A549 (cell line): ENCODE measurements around the gene PPP1R18.

Experiments
- BHLHE40 ChIP-seq: IDR thresholded peaks from 2 replicates; pipeline ENCODE4 v1.6.1; 2012; ENCODE audit warnings: low read depth, low read length, inconsistent platforms
- EP300 ChIP-seq, 2 experiments: fragments of >200 bp; sonication (Bioruptor Twin); formaldehyde crosslinking; IDR thresholded peaks; 2 replicates in 1 of 2; 3 replicates in 1 of 2; pipeline ENCODE4 v1.6.1; 2016 to 2017
- MAFK ChIP-seq: fragments of 450-650 bp; IDR thresholded peaks from 2 replicates; pipeline ENCODE4 v1.6.1; 2014; ENCODE audit not compliant: partially characterized antibody
- PHF8 ChIP-seq: fragments of 200-600 bp; sonication (generic); IDR thresholded peaks from 2 replicates; pipeline ENCODE4 v1.6.1; 2016; ENCODE audit warnings: low read depth, mild to moderate bottlenecking, antibody characterized with exemption, moderate library complexity, borderline replicate concordance
- POLR2A ChIP-seq: IDR thresholded peaks from 2 replicates; pipeline ENCODE4 v1.6.1; 2012; ENCODE audit warnings: mild to moderate bottlenecking, low read length
- RFX5 ChIP-seq: fragments of 450-650 bp; IDR thresholded peaks from 2 replicates; pipeline ENCODE4 v1.7.1; 2014; ENCODE audit warnings: antibody characterized with exemption, mild to moderate bottlenecking, moderate library complexity
- TF ChIP-seq, protein P1 (sequence below): fragments of >200 bp; sonication (Bioruptor Twin); formaldehyde crosslinking; IDR thresholded peaks from 3 replicates; pipeline ENCODE4 v1.5.1; 2016
- TF ChIP-seq, protein P2 (sequence below): IDR thresholded peaks from 2 replicates; pipeline ENCODE4 v1.6.1; 2012
- TF ChIP-seq, protein P3 (sequence below): IDR thresholded peaks from 2 replicates; pipeline ENCODE4 v1.6.1; 2012
- TF ChIP-seq, protein P4 (sequence below): fragments of 450-650 bp; IDR thresholded peaks from 2 replicates; pipeline ENCODE4 v1.6.1; 2014; ENCODE audit warnings: antibody characterized with exemption
- TF ChIP-seq, protein P5 (sequence below): fragments of 200-600 bp; sonication (generic); IDR thresholded peaks from 2 replicates; pipeline ENCODE4 v1.6.1; 2016; ENCODE audit warnings: antibody characterized with exemption, mild to moderate bottlenecking, moderate library complexity

DNA sequence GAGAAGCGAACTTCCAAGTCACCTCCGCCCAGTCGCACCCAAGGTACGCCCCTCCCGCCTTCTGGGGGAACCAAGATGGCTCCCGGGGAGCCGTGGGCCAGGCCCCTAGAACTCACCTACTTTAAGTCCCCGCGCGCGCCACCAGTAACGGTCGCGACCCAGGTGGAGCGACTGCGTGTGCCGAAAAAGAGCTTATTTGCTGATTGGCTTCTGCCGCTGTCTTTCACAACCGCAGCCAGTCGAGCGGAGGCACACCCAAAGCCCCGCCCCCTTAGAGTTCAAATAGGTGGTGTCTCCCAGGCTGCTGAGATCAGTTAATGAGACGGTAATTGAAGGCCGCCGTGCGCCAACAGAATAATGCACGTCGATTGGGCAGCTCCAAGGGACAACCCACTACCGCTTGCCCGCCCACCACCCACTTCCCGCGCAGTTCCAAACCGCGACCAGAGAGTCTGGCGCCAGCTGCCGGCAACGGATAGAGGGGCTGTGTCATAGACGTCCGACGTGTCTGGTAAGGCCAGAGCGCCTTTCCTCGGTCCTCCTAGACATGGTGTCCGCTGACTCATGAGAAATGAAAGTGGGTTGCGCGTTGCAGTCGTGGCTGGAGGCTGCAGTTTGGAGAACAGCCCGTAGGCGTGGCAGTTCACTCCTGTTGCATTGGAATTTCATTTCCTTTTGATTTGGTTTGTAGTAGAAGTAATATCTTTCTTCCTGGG lies 30.8 kb upstream of the PPP1R18 start, which contains the start of gene MDC1:
- TF ChIP-seq, protein P1, sequence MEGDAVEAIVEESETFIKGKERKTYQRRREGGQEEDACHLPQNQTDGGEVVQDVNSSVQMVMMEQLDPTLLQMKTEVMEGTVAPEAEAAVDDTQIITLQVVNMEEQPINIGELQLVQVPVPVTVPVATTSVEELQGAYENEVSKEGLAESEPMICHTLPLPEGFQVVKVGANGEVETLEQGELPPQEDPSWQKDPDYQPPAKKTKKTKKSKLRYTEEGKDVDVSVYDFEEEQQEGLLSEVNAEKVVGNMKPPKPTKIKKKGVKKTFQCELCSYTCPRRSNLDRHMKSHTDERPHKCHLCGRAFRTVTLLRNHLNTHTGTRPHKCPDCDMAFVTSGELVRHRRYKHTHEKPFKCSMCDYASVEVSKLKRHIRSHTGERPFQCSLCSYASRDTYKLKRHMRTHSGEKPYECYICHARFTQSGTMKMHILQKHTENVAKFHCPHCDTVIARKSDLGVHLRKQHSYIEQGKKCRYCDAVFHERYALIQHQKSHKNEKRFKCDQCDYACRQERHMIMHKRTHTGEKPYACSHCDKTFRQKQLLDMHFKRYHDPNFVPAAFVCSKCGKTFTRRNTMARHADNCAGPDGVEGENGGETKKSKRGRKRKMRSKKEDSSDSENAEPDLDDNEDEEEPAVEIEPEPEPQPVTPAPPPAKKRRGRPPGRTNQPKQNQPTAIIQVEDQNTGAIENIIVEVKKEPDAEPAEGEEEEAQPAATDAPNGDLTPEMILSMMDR: no peak
- TF ChIP-seq PHF8 (peak; percentile 20; the same call in 1 of the 2 replicates), EP300 (IDR thresholded peaks at IDR 0.05) (no peak), RFX5 (no peak), POLR2A (0 out of 2 replicates have a peak, but pooled peaks have one; percentile 32), MAFK (peak; percentile 99), BHLHE40 (no peak)
- TF ChIP-seq, protein P2, sequence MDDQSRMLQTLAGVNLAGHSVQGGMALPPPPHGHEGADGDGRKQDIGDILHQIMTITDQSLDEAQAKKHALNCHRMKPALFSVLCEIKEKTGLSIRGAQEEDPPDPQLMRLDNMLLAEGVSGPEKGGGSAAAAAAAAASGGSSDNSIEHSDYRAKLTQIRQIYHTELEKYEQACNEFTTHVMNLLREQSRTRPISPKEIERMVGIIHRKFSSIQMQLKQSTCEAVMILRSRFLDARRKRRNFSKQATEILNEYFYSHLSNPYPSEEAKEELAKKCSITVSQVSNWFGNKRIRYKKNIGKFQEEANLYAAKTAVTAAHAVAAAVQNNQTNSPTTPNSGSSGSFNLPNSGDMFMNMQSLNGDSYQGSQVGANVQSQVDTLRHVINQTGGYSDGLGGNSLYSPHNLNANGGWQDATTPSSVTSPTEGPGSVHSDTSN: peak; percentile 94
- TF ChIP-seq, protein P3, sequence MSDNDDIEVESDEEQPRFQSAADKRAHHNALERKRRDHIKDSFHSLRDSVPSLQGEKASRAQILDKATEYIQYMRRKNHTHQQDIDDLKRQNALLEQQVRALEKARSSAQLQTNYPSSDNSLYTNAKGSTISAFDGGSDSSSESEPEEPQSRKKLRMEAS: no peak; the same call in 1 of the 2 replicates
- TF ChIP-seq, protein P4, sequence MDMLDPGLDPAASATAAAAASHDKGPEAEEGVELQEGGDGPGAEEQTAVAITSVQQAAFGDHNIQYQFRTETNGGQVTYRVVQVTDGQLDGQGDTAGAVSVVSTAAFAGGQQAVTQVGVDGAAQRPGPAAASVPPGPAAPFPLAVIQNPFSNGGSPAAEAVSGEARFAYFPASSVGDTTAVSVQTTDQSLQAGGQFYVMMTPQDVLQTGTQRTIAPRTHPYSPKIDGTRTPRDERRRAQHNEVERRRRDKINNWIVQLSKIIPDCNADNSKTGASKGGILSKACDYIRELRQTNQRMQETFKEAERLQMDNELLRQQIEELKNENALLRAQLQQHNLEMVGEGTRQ: no peak
- TF ChIP-seq, protein P5, sequence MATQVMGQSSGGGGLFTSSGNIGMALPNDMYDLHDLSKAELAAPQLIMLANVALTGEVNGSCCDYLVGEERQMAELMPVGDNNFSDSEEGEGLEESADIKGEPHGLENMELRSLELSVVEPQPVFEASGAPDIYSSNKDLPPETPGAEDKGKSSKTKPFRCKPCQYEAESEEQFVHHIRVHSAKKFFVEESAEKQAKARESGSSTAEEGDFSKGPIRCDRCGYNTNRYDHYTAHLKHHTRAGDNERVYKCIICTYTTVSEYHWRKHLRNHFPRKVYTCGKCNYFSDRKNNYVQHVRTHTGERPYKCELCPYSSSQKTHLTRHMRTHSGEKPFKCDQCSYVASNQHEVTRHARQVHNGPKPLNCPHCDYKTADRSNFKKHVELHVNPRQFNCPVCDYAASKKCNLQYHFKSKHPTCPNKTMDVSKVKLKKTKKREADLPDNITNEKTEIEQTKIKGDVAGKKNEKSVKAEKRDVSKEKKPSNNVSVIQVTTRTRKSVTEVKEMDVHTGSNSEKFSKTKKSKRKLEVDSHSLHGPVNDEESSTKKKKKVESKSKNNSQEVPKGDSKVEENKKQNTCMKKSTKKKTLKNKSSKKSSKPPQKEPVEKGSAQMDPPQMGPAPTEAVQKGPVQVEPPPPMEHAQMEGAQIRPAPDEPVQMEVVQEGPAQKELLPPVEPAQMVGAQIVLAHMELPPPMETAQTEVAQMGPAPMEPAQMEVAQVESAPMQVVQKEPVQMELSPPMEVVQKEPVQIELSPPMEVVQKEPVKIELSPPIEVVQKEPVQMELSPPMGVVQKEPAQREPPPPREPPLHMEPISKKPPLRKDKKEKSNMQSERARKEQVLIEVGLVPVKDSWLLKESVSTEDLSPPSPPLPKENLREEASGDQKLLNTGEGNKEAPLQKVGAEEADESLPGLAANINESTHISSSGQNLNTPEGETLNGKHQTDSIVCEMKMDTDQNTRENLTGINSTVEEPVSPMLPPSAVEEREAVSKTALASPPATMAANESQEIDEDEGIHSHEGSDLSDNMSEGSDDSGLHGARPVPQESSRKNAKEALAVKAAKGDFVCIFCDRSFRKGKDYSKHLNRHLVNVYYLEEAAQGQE: no peak
